Mucosa of rectum (tissue), 2 donors: Measurements from ENCODE around the gene PRKAG2.

Source experiments
- H3K27ac ChIP-seq, 2 donors: one replicate each; pipeline ENCODE4 v1.7.0; 2013; ENCODE audit warnings: inconsistent platforms in 2 of 2, low read depth in 2 of 2, low read length in 2 of 2
- H3K27me3 ChIP-seq, 2 donors: one replicate each; pipeline ENCODE4 v1.7.0; 2013; ENCODE audit warnings: low read length in 2 of 2; ENCODE audit not compliant: control insufficient read depth in 2 of 2, insufficient read depth in 2 of 2
- H3K36me3 ChIP-seq, 2 donors: one replicate each; pipeline ENCODE4 v1.7.0; 2013; ENCODE audit warnings: low read length in 2 of 2; ENCODE audit not compliant: control insufficient read depth in 2 of 2, insufficient read depth in 2 of 2
- H3K4me1 ChIP-seq, 2 donors: one replicate each; pipeline ENCODE4 v1.7.0; 2013; ENCODE audit warnings: low read length in 2 of 2, mild to moderate bottlenecking in 1 of 2; ENCODE audit not compliant: control insufficient read depth in 2 of 2, insufficient read depth in 2 of 2
- H3K4me3 ChIP-seq, 2 donors: one replicate each; pipeline ENCODE4 v1.7.0; 2013; ENCODE audit warnings: low read length in 2 of 2
- H3K9ac ChIP-seq, 2 donors: one replicate each; pipeline ENCODE4 v1.7.0; 2013; ENCODE audit warnings: low read length in 2 of 2, low read depth in 1 of 2, mild to moderate bottlenecking in 1 of 2
- H3K9me3 ChIP-seq, 2 donors: one replicate each; pipeline ENCODE4 v1.7.0; 2013; ENCODE audit warnings: low read length in 2 of 2; ENCODE audit not compliant: control insufficient read depth in 2 of 2
- donor health status: healthy.
- donor health status: Normal muscosa, but diverticular disease.

The PRKAG2 gene

DNA sequence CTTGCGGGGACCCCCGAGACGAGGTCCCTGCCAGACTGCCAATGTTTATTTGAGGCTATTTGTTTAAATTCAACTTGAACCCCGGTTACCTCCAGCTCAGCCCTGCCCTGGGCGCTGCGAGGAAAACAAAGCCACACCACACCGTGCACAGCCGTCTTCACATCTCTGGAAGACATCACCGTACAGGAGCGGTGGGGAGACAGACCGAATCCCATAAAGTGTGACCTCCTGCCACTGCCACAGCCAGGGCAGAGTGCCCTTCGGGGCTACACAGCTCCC, 40.0 kb downstream of the PRKAG2 start:
- no peaks in the 10 kb centered on the region for H3K27me3 ChIP-seq
- H3K4me1 ChIP-seq, result peaks cover 2 to 4% of the 10 kb centered on the region in 2 donors
- H3K27ac ChIP-seq, result no peak overlapping the region
- no peaks in the 10 kb centered on the region for H3K9me3 ChIP-seq
- H3K36me3 ChIP-seq, result peaks cover 0 to 2% of the 10 kb centered on the region in 2 donors
- H3K9ac ChIP-seq, result no peak overlapping the region
- no peak overlapping the region for H3K4me3 ChIP-seq

- Histone ChIP-seq H3K27me3 (no peaks in the 10 kb centered on the region), H3K9me3 (no peaks in the 10 kb centered on the region), H3K27ac (no peak overlapping the region), H3K9ac (no peak overlapping the region), H3K4me1 (peaks cover 2 to 4% of the 10 kb centered on the region in 2 donors), H3K4me3 (no peak overlapping the region), H3K36me3 (peaks cover 0 to 2% of the 10 kb centered on the region in 2 donors)
Measured at GRCh38 chr7:151836191-151836926, 40.6 kb downstream of the PRKAG2 start.

DNA sequence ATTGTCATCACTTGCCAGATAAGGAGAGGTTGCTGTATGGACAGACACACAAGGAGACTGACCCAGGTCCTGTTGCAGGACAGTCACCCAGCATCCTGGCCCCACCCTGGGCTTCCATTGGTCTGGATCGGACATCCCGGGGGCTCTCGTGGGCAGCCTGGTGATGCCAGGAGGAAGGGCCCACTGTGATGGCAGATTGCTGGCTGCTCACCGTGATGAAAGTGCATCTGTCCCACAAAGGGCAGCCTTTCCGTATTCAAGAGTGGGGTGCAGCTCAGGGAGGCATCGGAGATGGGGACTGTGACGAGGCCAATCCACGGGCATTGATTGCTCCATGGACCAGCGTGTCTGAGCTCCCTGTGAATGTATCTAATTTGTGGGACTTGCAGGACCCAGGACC, 41.3 kb downstream of the PRKAG2 start:
- Histone ChIP-seq H3K36me3 (peaks cover 0 to 2% of the 10 kb centered on the region in 2 donors), H3K9ac (no peak overlapping the region), H3K4me1 (peaks cover 2 to 4% of the 10 kb centered on the region in 2 donors), H3K9me3 (no peaks in the 10 kb centered on the region), H3K27me3 (no peaks in the 10 kb centered on the region), H3K27ac (no peak overlapping the region), H3K4me3 (no peak overlapping the region)

GRCh38 chr7:151834271-151835035, 42.5 kb downstream of the PRKAG2 start:
- Histone ChIP-seq H3K36me3 (peaks cover 0 to 2% of the 10 kb centered on the region in 2 donors), H3K27me3 (no peaks in the 10 kb centered on the region), H3K9me3 (no peaks in the 10 kb centered on the region), H3K4me3 (no peak overlapping the region), H3K9ac (no peak overlapping the region), H3K27ac (no peak overlapping the region), H3K4me1 (peaks cover 2% of the 10 kb centered on the region in 2 donors)

DNA sequence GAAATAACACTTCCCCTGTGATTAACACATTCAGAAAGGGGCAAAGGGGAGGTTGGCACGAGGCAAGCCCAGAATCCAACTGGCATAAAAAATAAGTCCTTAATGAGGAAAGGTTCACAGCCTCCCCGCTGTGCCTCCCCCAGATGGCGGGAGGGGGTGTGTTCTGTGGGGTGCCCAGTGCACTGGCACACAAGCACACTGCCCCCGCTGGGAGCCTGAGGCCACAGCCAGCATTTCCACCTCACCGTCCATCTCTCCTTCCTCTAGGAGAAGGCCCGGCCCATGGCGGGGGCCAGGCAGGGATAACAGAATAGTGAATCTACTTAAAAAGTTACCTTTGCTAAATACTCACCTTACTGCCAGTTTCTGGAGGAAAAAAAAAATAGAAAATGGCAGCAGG, 43.2 kb downstream of the PRKAG2 start:
- Histone ChIP-seq H3K9ac (no peak overlapping the region), H3K36me3 (peaks cover 0 to 2% of the 10 kb centered on the region in 2 donors)

GRCh38 chr7:151833213-151833651, 43.7 kb downstream of the PRKAG2 start:
- no peak overlapping the region for H3K4me3 ChIP-seq
- H3K9me3 ChIP-seq, result no peaks in the 10 kb centered on the region
- H3K36me3 ChIP-seq, result peaks cover 0 to 2% of the 10 kb centered on the region in 2 donors
- H3K9ac ChIP-seq, result no peak overlapping the region
- no peaks in the 10 kb centered on the region for H3K4me1 ChIP-seq
- no peaks in the 10 kb centered on the region for H3K27me3 ChIP-seq
- no peak overlapping the region for H3K27ac ChIP-seq

More for the DNA sequence above, 43.2 kb downstream of the PRKAG2 start:
- no peaks in the 10 kb centered on the region for H3K9me3 ChIP-seq
- H3K4me3 ChIP-seq, result no peak overlapping the region
- no peak overlapping the region for H3K27ac ChIP-seq
- no peaks in the 10 kb centered on the region for H3K4me1 ChIP-seq
- H3K27me3 ChIP-seq, result no peaks in the 10 kb centered on the region

DNA sequence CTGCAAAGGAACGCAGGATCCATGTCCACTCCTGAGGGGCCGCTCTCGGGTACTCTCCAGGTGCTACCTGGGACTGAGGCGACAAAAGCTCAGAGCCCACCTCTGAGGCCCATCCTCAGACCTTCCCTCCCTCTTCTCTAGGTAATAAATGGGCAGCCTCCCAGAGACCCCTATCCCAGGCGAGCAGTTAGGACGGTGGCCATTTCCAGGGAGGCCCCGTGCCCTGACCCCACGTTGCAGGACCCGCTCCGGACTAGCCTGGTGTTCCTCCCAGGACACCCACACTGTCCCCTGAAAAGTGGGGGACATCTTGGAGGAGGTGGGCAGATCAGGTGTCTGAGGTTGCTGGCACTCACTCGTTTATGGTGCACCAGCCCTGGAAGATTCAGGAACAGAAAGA, 44.3 kb downstream of the PRKAG2 start:
- H3K27me3 ChIP-seq, result no peaks in the 10 kb centered on the region
- H3K4me3 ChIP-seq, result no peak overlapping the region
- H3K36me3 ChIP-seq, result no peaks in the 10 kb centered on the region
- H3K27ac ChIP-seq, result no peak overlapping the region
- H3K4me1 ChIP-seq, result no peaks in the 10 kb centered on the region
- no peaks in the 10 kb centered on the region for H3K9me3 ChIP-seq
- no peak overlapping the region for H3K9ac ChIP-seq

- Histone ChIP-seq H3K9me3 (no peaks in the 10 kb centered on the region), H3K27me3 (no peaks in the 10 kb centered on the region), H3K9ac (no peak overlapping the region), H3K36me3 (no peaks in the 10 kb centered on the region), H3K4me3 (no peak overlapping the region), H3K4me1 (no peaks in the 10 kb centered on the region), H3K27ac (no peak overlapping the region)
Measured at GRCh38 chr7:151832138-151832537, 44.8 kb downstream of the PRKAG2 start.

DNA sequence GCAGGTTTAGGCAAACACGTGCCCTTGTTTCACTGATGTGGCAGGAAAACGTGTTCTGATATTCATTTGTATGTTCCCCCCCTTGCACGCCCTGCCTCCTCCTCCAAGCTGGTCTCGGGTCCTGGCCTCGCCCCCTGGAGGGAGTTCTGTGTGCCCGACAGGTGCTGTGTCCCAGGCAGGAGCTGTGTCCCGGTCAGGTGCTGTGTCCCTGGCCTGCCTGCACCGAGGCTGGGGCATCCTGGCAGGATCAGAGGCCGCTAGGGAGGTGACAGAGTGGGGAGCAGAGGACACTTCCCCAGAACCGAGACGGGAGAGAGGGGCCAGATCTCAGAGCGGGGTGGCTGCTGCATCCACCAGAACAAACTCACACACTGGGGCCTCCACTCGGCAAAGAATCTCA, 45.3 kb downstream of the PRKAG2 start:
- Histone ChIP-seq H3K27me3 (no peaks in the 10 kb centered on the region), H3K27ac (no peak overlapping the region), H3K4me1 (no peaks in the 10 kb centered on the region), H3K36me3 (no peaks in the 10 kb centered on the region), H3K9ac (no peak overlapping the region), H3K4me3 (no peak overlapping the region), H3K9me3 (no peaks in the 10 kb centered on the region)

- H3K4me1 ChIP-seq, result no peaks in the 10 kb centered on the region
- no peaks in the 10 kb centered on the region for H3K36me3 ChIP-seq
- no peak overlapping the region for H3K9ac ChIP-seq
- no peaks in the 10 kb centered on the region for H3K27me3 ChIP-seq
- no peaks in the 10 kb centered on the region for H3K9me3 ChIP-seq
- no peak overlapping the region for H3K27ac ChIP-seq
- no peak overlapping the region for H3K4me3 ChIP-seq
Measured at GRCh38 chr7:151830121-151830830, 46.6 kb downstream of the PRKAG2 start.
